Testis (tissue), 2 donors: ENCODE measurements around the gene PRCP.

Source experiments
- POLR2A ChIP-seq: fragments of 450-650 bp; IDR thresholded peaks from one replicate; pipeline ENCODE4 v1.6.1; 2017; ENCODE audit warnings: antibody characterized with exemption, mild to moderate bottlenecking, moderate library complexity
- TF ChIP-seq, protein P1 (sequence below), 3 experiments: fragments of 450-650 bp in 2 of 3; fragments of 200-600 bp in 1 of 3; sonication (generic) in 1 of 3; IDR thresholded peaks; one replicate each; pipeline ENCODE4 v1.5.1; 2016 to 2019; ENCODE audit warnings: antibody characterized with exemption in 3 of 3, mild to moderate bottlenecking in 2 of 3, moderate library complexity in 1 of 3

DNA sequence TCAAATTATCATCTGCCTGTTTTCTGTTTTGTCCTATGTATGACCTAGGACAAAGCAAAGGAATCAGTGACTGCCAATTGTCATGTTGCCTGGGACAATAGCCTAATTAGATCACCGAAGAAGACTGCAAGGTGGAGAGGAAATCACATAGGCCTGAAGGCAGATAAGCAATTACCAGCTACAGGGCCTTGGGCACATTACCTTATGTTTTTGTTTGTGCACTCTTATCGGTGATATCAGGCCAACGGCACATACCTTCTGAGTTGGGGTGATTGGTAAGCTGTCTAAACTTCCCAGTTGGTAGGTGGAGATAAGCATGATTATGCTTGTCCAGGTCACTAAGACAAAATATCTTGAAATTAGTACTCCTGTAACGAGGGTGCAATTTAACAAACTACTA lies 108.5 kb downstream of the PRCP start:
- TF ChIP-seq, protein P1, sequence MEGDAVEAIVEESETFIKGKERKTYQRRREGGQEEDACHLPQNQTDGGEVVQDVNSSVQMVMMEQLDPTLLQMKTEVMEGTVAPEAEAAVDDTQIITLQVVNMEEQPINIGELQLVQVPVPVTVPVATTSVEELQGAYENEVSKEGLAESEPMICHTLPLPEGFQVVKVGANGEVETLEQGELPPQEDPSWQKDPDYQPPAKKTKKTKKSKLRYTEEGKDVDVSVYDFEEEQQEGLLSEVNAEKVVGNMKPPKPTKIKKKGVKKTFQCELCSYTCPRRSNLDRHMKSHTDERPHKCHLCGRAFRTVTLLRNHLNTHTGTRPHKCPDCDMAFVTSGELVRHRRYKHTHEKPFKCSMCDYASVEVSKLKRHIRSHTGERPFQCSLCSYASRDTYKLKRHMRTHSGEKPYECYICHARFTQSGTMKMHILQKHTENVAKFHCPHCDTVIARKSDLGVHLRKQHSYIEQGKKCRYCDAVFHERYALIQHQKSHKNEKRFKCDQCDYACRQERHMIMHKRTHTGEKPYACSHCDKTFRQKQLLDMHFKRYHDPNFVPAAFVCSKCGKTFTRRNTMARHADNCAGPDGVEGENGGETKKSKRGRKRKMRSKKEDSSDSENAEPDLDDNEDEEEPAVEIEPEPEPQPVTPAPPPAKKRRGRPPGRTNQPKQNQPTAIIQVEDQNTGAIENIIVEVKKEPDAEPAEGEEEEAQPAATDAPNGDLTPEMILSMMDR (IDR thresholded peaks at IDR 0.05), result no peak
- no peak for TF ChIP-seq POLR2A
